Ovary (tissue), 9 donors: Measurements from ENCODE around the gene ACVR1. TPM values are rescaled to one million over a fixed set of nuclear protein-coding genes. Genes with fewer than 3 reads are reported as not detected.

Experiments
- DNase-seq, 5 donors: peaks; one replicate each; pipeline ENCODE4 v3.0.0-alpha.2; 2019 to 2020
- H3K27ac ChIP-seq, 2 donors: fragments of 200-600 bp; one replicate each; pipeline versions ENCODE4 v1.5.1 to v1.8.0; 2019 to 2022
- H3K27me3 ChIP-seq: fragments of 200-600 bp; one replicate; pipeline ENCODE4 v1.8.0; 2022
- H3K36me3 ChIP-seq: fragments of 200-600 bp; sonication (generic); one replicate; pipeline ENCODE4 v1.5.1; 2019
- H3K4me1 ChIP-seq: one replicate; pipeline ENCODE4 v1.8.1; 2013; ENCODE audit warnings: mild to moderate bottlenecking, moderate library complexity; ENCODE audit not compliant: insufficient read depth
- H3K4me3 ChIP-seq: fragments of 200-600 bp; sonication (generic); one replicate; pipeline ENCODE4 v1.5.1; 2017
- H3K9me3 ChIP-seq, 2 donors: fragments of 200-600 bp in 1 of 2; sonication (generic) in 1 of 2; one replicate each; pipeline versions ENCODE4 v1.5.1 to v1.8.1; 2013 to 2019; ENCODE audit warnings: mild to moderate bottlenecking in 1 of 2, moderate library complexity in 1 of 2
- CTCF ChIP-seq, 3 donors: fragments of 450-650 bp in 2 of 3; fragments of 200-600 bp in 1 of 3; IDR thresholded peaks; one replicate each; pipeline versions ENCODE4 v1.5.1 to v1.8.0; 2016 to 2022; ENCODE audit warnings: antibody characterized with exemption in 3 of 3, mild to moderate bottlenecking in 1 of 3
- EP300 ChIP-seq: sonication (generic); formaldehyde crosslinking; IDR thresholded peaks from one replicate; pipeline ENCODE4 v1.6.1; 2017; ENCODE audit warnings: antibody characterized with exemption
- POLR2A ChIP-seq: fragments of 450-650 bp; IDR thresholded peaks from one replicate; pipeline ENCODE4 v1.6.1; 2017; ENCODE audit warnings: antibody characterized with exemption, mild to moderate bottlenecking, moderate library complexity
- WGBS, 3 donors: extraction: QIAGEN DNeasy Blood & Tissue Kit in 1 of 3; methylation state at CpG; one replicate each; pipeline versions ENCODE4 v1.1.5 to v1.1.7; 2013 to 2017; 5-methylcytosine and 5-hydroxymethylcytosine counted together
- intact Hi-C, 4 donors: fragments of 100-400 bp; cut with DNase I; formaldehyde crosslinking; loops; one replicate each; pipeline versions ENCODE4 v1.11.0 to v1.15.1; 2022 to 2023
- polyA plus RNA-seq, 2 donors: library from polyadenylated mRNA; stranded (reverse); fragments of 200-250 nt in 1 of 2; fragments of 350-450 nt in 1 of 2; fragmentation: Illumina TruSeq in 1 of 2; extraction: RNeasy Lipid Tissue Mini Kit (QIAGEN cat#74804) in 1 of 2; gene quantifications; one replicate each; pipeline ENCODE4 v1.2.3, GENCODE V29; 2013 to 2014
- total RNA-seq, 7 donors: library from RNA; depleted of rRNA in 2 of 7; stranded (reverse); fragments of >200 nt in 2 of 7; fragmentation: NEBNext Ultra II Directional in 3 of 7; extraction: Animal tissue kit (Norgen Biotek cat#: 25700) in 3 of 7; gene quantifications; one replicate each; pipeline versions ENCODE4 v1.1.0 to v1.2.4, GENCODE V29; 2016 to 2023
- donor health status: DM: no; HTN: no; CAD: no; lungs with moderate emphysema.
- donor health status: DM: no; HTN: no; CAD: no.
- donor health status: Bipolar disorder and iron deficiency.
- donor health status: DM: yes; HTN: yes; CAD: no.
- donor health status: DM: no; HTN: no; CAD: no.
- donor health status: DM: yes; HTN: yes; CAD: no.

The ACVR1 gene
- total and polyA plus RNA-seq, 9 donors = 23.4 to 51.2 (median 30.4) TPM

GRCh38 chr2:157864857-157865430 is 11.2 kb downstream of the ACVR1 start:
- no peaks in the 10 kb centered on the region for H3K27me3 ChIP-seq
- no peaks in the 10 kb centered on the region for H3K36me3 ChIP-seq
- no peaks in the 10 kb centered on the region for H3K9me3 ChIP-seq
- WGBS, 3 donors = 96 to 99% (median 99%) methylated on average over 2 of the region's 2 CpGs
- H3K4me1 ChIP-seq = peaks cover 3% of the 10 kb centered on the region
- DNase-seq = no peak
- intact Hi-C loops = no loop called here
- H3K27ac ChIP-seq = no peak overlapping the region
- no peak overlapping the region for H3K4me3 ChIP-seq
- TF ChIP-seq EP300 (no peak), POLR2A (no peak), CTCF (IDR thresholded peaks at IDR 0.05) (no peak)

- Histone ChIP-seq H3K27ac (no peak overlapping the region), H3K36me3 (no peaks in the 10 kb centered on the region), H3K27me3 (no peaks in the 10 kb centered on the region), H3K9me3 (no peaks in the 10 kb centered on the region), H3K4me3 (no peak overlapping the region), H3K4me1 (no peaks in the 10 kb centered on the region)
- intact Hi-C loops = no loop called here
- WGBS, 3 donors = 80 to 81% (median 81%) methylated on average over 6 of the region's 6 CpGs
- no peak for DNase-seq
- TF ChIP-seq EP300 (no peak), CTCF (IDR thresholded peaks at IDR 0.05) (no peak), POLR2A (no peak)
Measured at GRCh38 chr2:157858846-157859245, 17.3 kb downstream of the ACVR1 start.

- Histone ChIP-seq H3K36me3 (no peaks in the 10 kb centered on the region), H3K4me1 (no peaks in the 10 kb centered on the region), H3K27ac (no peak overlapping the region), H3K4me3 (no peak overlapping the region), H3K9me3 (no peaks in the 10 kb centered on the region), H3K27me3 (no peaks in the 10 kb centered on the region)
- intact Hi-C loops = no loop called here
- TF ChIP-seq CTCF (IDR thresholded peaks at IDR 0.05) = no peak
- no peak for TF ChIP-seq EP300
- TF ChIP-seq POLR2A = no peak
- DNase-seq = no peak
- WGBS, 3 donors = 83 to 85% (median 84%) methylated on average over 4 of the region's 4 CpGs
Measured at GRCh38 chr2:157857881-157858280, 18.2 kb downstream of the ACVR1 start.

GRCh38 chr2:157856187-157856515 is 20.0 kb downstream of the ACVR1 start:
- H3K27me3 ChIP-seq = no peaks in the 10 kb centered on the region
- H3K27ac ChIP-seq = no peak overlapping the region
- no peaks in the 10 kb centered on the region for H3K9me3 ChIP-seq
- H3K4me1 ChIP-seq = no peaks in the 10 kb centered on the region
- intact Hi-C loops = no loop called here
- H3K36me3 ChIP-seq = no peaks in the 10 kb centered on the region
- no peak overlapping the region for H3K4me3 ChIP-seq
- WGBS, 3 donors = 83 to 94% (median 90%) methylated on average over 2 of the region's 2 CpGs
- no peak for DNase-seq
- TF ChIP-seq CTCF (IDR thresholded peaks at IDR 0.05) = no peak
- no peak for TF ChIP-seq EP300
- TF ChIP-seq POLR2A = no peak
